ENCODE data around the gene NTRK3.

NTRK3 gene

GRCh38 chr15:88031461-88031860, 225.1 kb downstream of the NTRK3 start:
- no peak for DNase-seq (ENCODE audit: low read depth in 3 of 3)

- no peak for DNase-seq (ENCODE audit: low read depth in 3 of 3)
These were observed 226.8 kb downstream of the NTRK3 start for GRCh38 chr15:88029696-88030095.

- no peak for DNase-seq (ENCODE audit: low read depth in 3 of 3)
These were observed 228.5 kb downstream of the NTRK3 start for GRCh38 chr15:88028024-88028423.

- DNase-seq (ENCODE audit: low read depth in 3 of 3), result no peak
These were observed 232.6 kb downstream of the NTRK3 start for GRCh38 chr15:88023914-88024313.

- DNase-seq (ENCODE audit: low read depth in 3 of 3), result no peak
These were observed 233.8 kb downstream of the NTRK3 start for GRCh38 chr15:88022716-88023115.

- no peak for DNase-seq (ENCODE audit: low read depth in 3 of 3)
These were observed 234.9 kb downstream of the NTRK3 start for GRCh38 chr15:88021601-88022000.

GRCh38 chr15:88020806-88021205, 235.7 kb downstream of the NTRK3 start:
- DNase-seq (ENCODE audit: low read depth in 3 of 3), result no peak

- DNase-seq (ENCODE audit: low read depth in 3 of 3), result no peak
These were observed 236.9 kb downstream of the NTRK3 start for GRCh38 chr15:88019656-88020055.

- DNase-seq (ENCODE audit: low read depth in 3 of 3), result no peak
These were observed 237.5 kb downstream of the NTRK3 start for GRCh38 chr15:88018869-88019641.

GRCh38 chr15:88017753-88018152, 238.8 kb downstream of the NTRK3 start:
- no peak for DNase-seq (ENCODE audit: low read depth in 3 of 3)

GRCh38 chr15:88016406-88016805, 240.1 kb downstream of the NTRK3 start:
- DNase-seq (ENCODE audit: low read depth in 3 of 3), result no peak

- DNase-seq (ENCODE audit: low read depth in 3 of 3), result no peak
These were observed 241.2 kb downstream of the NTRK3 start for GRCh38 chr15:88015228-88015860.

- DNase-seq (ENCODE audit: low read depth in 3 of 3), result no peak
These were observed 241.9 kb downstream of the NTRK3 start for GRCh38 chr15:88014454-88015160.

GRCh38 chr15:88013111-88013510, 243.4 kb downstream of the NTRK3 start:
- no peak for DNase-seq (ENCODE audit: low read depth in 3 of 3)

- no peak for DNase-seq (ENCODE audit: low read depth in 3 of 3)
These were observed 243.9 kb downstream of the NTRK3 start for GRCh38 chr15:88012688-88013087.

GRCh38 chr15:88012233-88012632, 244.3 kb downstream of the NTRK3 start:
- DNase-seq (ENCODE audit: low read depth in 3 of 3), result no peak

- no peak for DNase-seq (ENCODE audit: low read depth in 3 of 3)
These were observed 245.0 kb downstream of the NTRK3 start for GRCh38 chr15:88011533-88011932.

GRCh38 chr15:88006146-88006545, 250.4 kb downstream of the NTRK3 start:
- DNase-seq (ENCODE audit: low read depth in 3 of 3), result no peak

GRCh38 chr15:88004399-88004798, 252.1 kb downstream of the NTRK3 start:
- DNase-seq (ENCODE audit: low read depth in 3 of 3), result no peak

GRCh38 chr15:88003541-88004327, 252.8 kb downstream of the NTRK3 start:
- no peak for DNase-seq (ENCODE audit: low read depth in 3 of 3)

GRCh38 chr15:88002706-88003105, 253.8 kb downstream of the NTRK3 start:
- DNase-seq (ENCODE audit: low read depth in 3 of 3), result no peak

- DNase-seq (ENCODE audit: low read depth in 3 of 3), result no peak
These were observed 257.9 kb downstream of the NTRK3 start for GRCh38 chr15:87998630-87999029.
